Esophagus squamous epithelium (tissue), 4 donors: ENCODE results near the gene DLG2.

Experiments
- POLR2A ChIP-seq, 4 donors: fragments of 450-650 bp; IDR thresholded peaks; one replicate each; pipeline ENCODE4 v1.6.1; 2017; ENCODE audit warnings: antibody characterized with exemption in 4 of 4, mild to moderate bottlenecking in 4 of 4, moderate library complexity in 3 of 4
- TF ChIP-seq, protein P1 (sequence below), 6 experiments: fragments of 450-650 bp in 4 of 6; fragments of 200-600 bp in 2 of 6; sonication (generic) in 2 of 6; IDR thresholded peaks; one replicate each; pipeline ENCODE4 v1.5.1; 2016 to 2019; ENCODE audit warnings: antibody characterized with exemption in 6 of 6, mild to moderate bottlenecking in 4 of 6, moderate library complexity in 4 of 6

DNA sequence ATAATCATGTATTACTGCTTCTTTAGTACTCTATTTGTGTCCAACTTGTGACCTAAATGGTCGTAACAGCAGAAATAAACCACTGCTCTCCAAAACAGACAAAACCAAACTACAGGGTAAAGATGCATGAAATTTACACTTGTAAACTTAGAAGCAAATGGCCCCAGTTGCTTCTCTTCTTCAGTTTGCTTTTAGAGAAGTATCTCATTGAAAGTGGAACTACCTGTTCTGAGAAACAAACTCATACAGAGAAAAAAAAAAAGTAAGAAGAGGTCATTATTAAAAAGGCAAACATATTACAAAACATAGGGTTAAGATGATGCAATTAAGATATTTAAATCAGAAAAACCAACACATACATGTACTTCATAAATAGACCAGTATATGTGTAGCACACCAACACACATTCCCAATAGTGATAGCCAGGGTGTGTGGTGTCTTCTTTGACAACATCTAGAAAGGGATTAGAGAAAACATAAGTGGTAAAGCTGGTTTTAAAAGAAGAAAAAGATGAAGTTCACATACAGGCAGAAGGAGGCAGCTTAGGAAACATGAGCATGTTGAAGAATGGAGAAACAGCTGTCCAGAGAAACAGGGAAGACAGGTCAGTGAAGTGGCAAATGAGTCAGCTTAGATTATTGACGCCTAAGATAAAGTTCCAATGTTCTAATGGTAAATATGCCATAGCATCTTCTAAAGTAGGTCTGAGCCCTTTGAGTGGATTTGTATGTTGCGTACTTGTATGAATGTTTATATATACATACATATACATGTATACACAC, 1496.3 kb downstream of the DLG2 start:
- TF ChIP-seq POLR2A (IDR thresholded peaks at IDR 0.05): no peak
- TF ChIP-seq, protein P1, sequence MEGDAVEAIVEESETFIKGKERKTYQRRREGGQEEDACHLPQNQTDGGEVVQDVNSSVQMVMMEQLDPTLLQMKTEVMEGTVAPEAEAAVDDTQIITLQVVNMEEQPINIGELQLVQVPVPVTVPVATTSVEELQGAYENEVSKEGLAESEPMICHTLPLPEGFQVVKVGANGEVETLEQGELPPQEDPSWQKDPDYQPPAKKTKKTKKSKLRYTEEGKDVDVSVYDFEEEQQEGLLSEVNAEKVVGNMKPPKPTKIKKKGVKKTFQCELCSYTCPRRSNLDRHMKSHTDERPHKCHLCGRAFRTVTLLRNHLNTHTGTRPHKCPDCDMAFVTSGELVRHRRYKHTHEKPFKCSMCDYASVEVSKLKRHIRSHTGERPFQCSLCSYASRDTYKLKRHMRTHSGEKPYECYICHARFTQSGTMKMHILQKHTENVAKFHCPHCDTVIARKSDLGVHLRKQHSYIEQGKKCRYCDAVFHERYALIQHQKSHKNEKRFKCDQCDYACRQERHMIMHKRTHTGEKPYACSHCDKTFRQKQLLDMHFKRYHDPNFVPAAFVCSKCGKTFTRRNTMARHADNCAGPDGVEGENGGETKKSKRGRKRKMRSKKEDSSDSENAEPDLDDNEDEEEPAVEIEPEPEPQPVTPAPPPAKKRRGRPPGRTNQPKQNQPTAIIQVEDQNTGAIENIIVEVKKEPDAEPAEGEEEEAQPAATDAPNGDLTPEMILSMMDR (IDR thresholded peaks at IDR 0.05): no peak
